HepG2 (cell line): ENCODE results near the gene GPR176. TPM values are rescaled to one million over a fixed set of nuclear protein-coding genes. Genes with fewer than 3 reads are reported as not detected.

Experiments used
- FLYWCH1 ChIP-seq: sonication (generic); formaldehyde crosslinking; IDR thresholded peaks from 2 replicates; pipeline ENCODE4 v1.8.1; 2023; ENCODE audit warnings: mild to moderate bottlenecking, missing genetic modification reagents
- MATR3 ChIP-seq: sonication (generic); formaldehyde crosslinking; IDR thresholded peaks from 2 replicates; pipeline ENCODE4 v1.4.0; 2020; ENCODE audit warnings: missing genetic modification reagents
- MBD4 ChIP-seq: IDR thresholded peaks from 2 replicates; pipeline ENCODE4 v1.6.1; 2012; ENCODE audit warnings: low read length, inconsistent platforms, borderline replicate concordance
- NFKB2 ChIP-seq: sonication (generic); formaldehyde crosslinking; IDR thresholded peaks from 2 replicates; pipeline ENCODE4 v1.4.0; 2020; ENCODE audit warnings: missing genetic modification reagents, borderline replicate concordance
- ZNF318 ChIP-seq: sonication (generic); formaldehyde crosslinking; IDR thresholded peaks from 2 replicates; pipeline ENCODE4 v1.4.0; 2020; ENCODE audit warnings: mild to moderate bottlenecking, missing genetic modification reagents
- ZNF484 ChIP-seq: sonication (generic); formaldehyde crosslinking; IDR thresholded peaks from 2 replicates; pipeline ENCODE4 v1.5.1; 2020; ENCODE audit warnings: mild to moderate bottlenecking, low read depth, missing genetic modification reagents, borderline replicate concordance
- ZNF512 ChIP-seq: sonication (generic); formaldehyde crosslinking; IDR thresholded peaks from 2 replicates; pipeline ENCODE4 v1.4.0; 2020; ENCODE audit warnings: mild to moderate bottlenecking, missing genetic modification reagents
- polyA plus RNA-seq, 8 experiments: library from polyadenylated mRNA; depleted of rRNA in 3 of 8; stranded (reverse) in 7 of 8; unstranded in 1 of 8; fragments of >200 nt; fragmentation: Illumina TruSeq in 4 of 8; extraction: Trizol in 4 of 8; gene quantifications; 2 replicates each; pipeline versions ENCODE4 v1.2.1 to v1.2.3, GENCODE V29; 2011 to 2016; ENCODE audit warnings: low read depth in 4 of 8, missing spikeins in 1 of 8, mixed read lengths in 1 of 8; ENCODE audit not compliant: insufficient read depth in 1 of 8
- total RNA-seq, 5 experiments: library from RNA; depleted of rRNA; stranded (reverse); fragments of >200 nt; fragmentation: Illumina TruSeq; extraction: Trizol; gene quantifications; 2 replicates each; pipeline ENCODE4 v1.2.3, GENCODE V29; 2016; ENCODE audit warnings: low read depth in 1 of 5

Gene GPR176
- total and polyA plus RNA-seq, 2 of the 13 experiments (the other 11 are each of a cell fraction or from before 2014, with no cell fraction given): 0.11 to 0.20 TPM

GRCh38 chr15:39926526-39926925 lies 6.5 kb upstream of the GPR176 start (continued):
- TF ChIP-seq ZNF318: no peak
- TF ChIP-seq ZNF484: no peak
- no peak for TF ChIP-seq MATR3
- no peak for TF ChIP-seq FLYWCH1 (CRISPR knock-in tag)
- no peak for TF ChIP-seq MBD4
- no peak for TF ChIP-seq NFKB2
- TF ChIP-seq ZNF512 (CRISPR knock-in tag): no peak
